HCT116 (cell line): ENCODE data around the gene ZNF230.

Source experiments
- CBX3 ChIP-seq: IDR thresholded peaks from 2 replicates; pipeline ENCODE4 v1.6.1; 2012; ENCODE audit warnings: low read depth
- CTCF ChIP-seq, 3 experiments: fragments of 200-600 bp in 1 of 3; sonication (generic) in 1 of 3; IDR thresholded peaks in 2 of 3; conservative IDR thresholded peaks in 1 of 3; 2 replicates each; pipeline ENCODE4 v1.5.1; 2012 to 2017; ENCODE audit warnings: low read depth in 2 of 3, low read length in 2 of 3, antibody characterized with exemption in 1 of 3, borderline replicate concordance in 1 of 3, control low read depth in 1 of 3, mild to moderate bottlenecking in 1 of 3, mixed read lengths in 1 of 3, mixed run types in 1 of 3, moderate library complexity in 1 of 3; ENCODE audit not compliant: insufficient read depth in 1 of 3
- EGR1 ChIP-seq: IDR thresholded peaks from 2 replicates; pipeline ENCODE4 v1.6.1; 2012; ENCODE audit warnings: low read depth
- EZH2 ChIP-seq: fragments of 200-600 bp; sonication (generic); IDR thresholded peaks from 2 replicates; pipeline ENCODE4 v1.6.1; 2017; ENCODE audit warnings: antibody characterized with exemption, mixed run types
- JUND ChIP-seq: IDR thresholded peaks from 2 replicates; pipeline ENCODE4 v1.6.1; 2012
- MAX ChIP-seq: IDR thresholded peaks from 2 replicates; pipeline ENCODE4 v1.6.1; 2012
- POLR2A ChIP-seq: IDR thresholded peaks from 2 replicates; pipeline ENCODE4 v1.7.0; 2011; ENCODE audit warnings: borderline replicate concordance; ENCODE audit not compliant: insufficient read depth, insufficient read length; ENCODE audit errors: extremely low read depth
- POLR2AphosphoS5 ChIP-seq: IDR thresholded peaks from 2 replicates; pipeline ENCODE4 v1.6.1; 2011; ENCODE audit warnings: mild to moderate bottlenecking, low read depth, low read length, moderate library complexity
- TCF7L2 ChIP-seq: IDR thresholded peaks from 2 replicates; pipeline ENCODE4 v1.7.0; 2011; ENCODE audit warnings: borderline replicate concordance, inconsistent platforms; ENCODE audit not compliant: insufficient read depth, insufficient read length; ENCODE audit errors: extremely low read depth
- YY1 ChIP-seq: IDR thresholded peaks from 2 replicates; pipeline ENCODE4 v1.6.1; 2011; ENCODE audit warnings: low read length, low read depth, moderate library complexity, mild to moderate bottlenecking; ENCODE audit not compliant: insufficient replicate concordance; ENCODE audit errors: extremely low read depth
- ZNF274 ChIP-seq: fragments of 200-500 bp; sonication (Bioruptor generic); IDR thresholded peaks from 2 replicates; pipeline ENCODE4 v1.6.1; 2014; ENCODE audit warnings: mild to moderate bottlenecking, low read depth, low read length, inconsistent platforms

- TF ChIP-seq CTCF (IDR thresholded peaks at IDR 0.05 in 2 of 3, conservative IDR thresholded peaks at IDR 0.05 in 1 of 3; ENCODE audit: borderline replicate concordance in 1 of 3, insufficient read depth in 1 of 3, low read depth in 2 of 3, low read length in 2 of 3) (no peak), EGR1 (no peak), CBX3 (no peak), POLR2A (no peak), MAX (no peak), POLR2AphosphoS5 (no peak), EZH2 (no peak), ZNF274 (no peak), YY1 (no peak), JUND (no peak), TCF7L2 (no peak)
Observed at GRCh38 chr19:44059229-44059628, 56.5 kb downstream of the ZNF230 start.
